GM18505 (cell line): Measurements from ENCODE around the gene TARDBP.
"Not testable (repeated sequence)": the region's sequence is repeated elsewhere in the genome, so short reads cannot be mapped to it uniquely, and the experiment has no call there.

Source experiments
- ATAC-seq: cut with Tn5 transposase; IDR thresholded peaks from one replicate; pipeline ENCODE4 v1.9.1; 2021; ENCODE audit not compliant: unreplicated experiment
- POLR2A ChIP-seq: IDR thresholded peaks from 4 replicates; pipeline ENCODE4 v1.6.1; 2011; ENCODE audit warnings: borderline replicate concordance; ENCODE audit not compliant: insufficient read depth, insufficient read length; ENCODE audit errors: extremely low read depth

TARDBP gene

DNA sequence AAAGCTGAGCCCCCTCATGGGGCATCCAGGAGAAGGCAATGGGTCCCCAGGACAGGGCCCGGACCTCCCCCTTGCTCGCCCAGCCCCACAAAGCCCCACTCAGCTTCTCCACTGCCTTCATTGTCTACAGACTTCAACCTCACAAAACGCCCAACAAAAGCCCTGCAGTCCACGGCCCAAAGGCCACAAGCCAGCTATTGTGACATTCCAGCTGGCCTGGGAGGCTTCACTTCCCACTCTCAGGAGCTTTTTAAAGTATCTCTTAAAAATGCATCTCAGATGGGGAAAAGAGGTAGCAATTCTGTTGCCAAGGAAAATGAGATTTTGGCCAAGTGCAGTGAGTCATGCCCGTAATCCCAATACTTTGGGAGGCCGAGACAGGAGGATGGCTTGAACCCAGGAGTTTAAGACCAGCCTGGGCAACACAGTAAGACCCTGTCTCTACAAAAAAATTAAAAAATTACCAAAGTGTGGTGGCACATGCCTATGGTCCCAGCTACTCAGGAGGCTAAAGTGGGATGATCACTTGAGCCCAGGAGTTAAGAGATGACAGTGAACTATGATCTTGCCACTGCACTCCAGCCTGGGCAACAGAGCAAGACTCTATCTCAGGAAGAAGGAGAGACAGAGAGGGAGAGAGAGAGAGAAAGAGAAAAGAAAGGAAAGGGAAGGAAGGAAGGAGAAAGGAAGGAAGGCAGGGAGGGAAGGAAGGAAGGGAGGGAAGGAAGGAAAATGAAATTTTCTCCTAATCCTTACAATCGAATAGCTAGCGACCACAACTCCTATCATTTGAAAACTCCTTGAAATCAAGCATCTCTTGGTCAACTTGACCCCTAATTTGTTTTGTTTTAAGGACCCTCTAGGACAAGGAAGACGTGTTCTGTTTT lies 31.4 kb upstream of the TARDBP start:
- no peak for TF ChIP-seq POLR2A
- ATAC-seq = no peak

DNA sequence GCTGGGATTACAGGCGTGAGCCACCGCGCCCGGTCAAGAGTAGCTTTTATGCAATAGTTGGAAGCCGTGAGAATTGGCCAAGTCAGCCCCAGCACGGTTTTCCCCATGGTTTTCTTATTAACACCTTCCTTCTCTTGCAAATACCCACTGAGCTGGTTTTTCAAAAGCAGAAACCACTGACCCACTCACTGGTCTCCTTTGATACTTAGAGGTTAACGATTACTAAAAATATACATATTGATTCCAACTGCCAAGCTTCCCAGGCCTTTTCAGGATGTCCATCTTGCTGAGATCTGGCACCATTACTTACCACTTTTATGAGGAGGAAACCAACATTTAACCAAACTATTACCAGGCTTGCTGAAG lies 25.9 kb upstream of the TARDBP start:
- peak; percentile 14 for ATAC-seq
- TF ChIP-seq POLR2A = no peak

DNA sequence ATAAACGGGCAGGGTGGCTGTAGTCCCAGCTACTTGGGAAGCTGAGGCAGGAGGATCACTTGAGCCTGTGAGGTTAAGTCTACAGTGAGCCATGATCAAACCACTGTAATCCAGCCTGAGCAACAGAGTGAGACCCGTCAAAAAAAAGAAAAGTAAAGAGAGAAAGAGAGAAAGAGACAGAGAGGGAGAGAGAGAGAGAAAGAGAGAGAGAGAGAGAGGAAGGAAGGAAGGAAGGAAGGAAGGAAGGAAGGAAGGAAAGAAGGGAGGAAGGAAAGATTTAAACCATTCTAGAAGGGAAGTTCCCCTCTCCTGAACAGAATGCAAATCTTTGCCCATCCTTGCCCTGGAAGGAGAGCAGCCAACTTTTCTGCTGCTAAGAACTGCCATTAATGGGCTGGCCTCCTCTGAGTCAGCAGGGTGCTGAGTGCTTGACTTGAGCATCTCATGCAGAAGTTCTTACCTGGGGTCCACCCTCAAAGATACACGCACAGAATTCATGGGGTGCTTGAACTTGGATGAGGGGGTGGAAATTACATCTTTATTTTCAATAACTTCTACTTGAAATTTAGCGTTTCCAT lies 24.5 kb upstream of the TARDBP start:
- no peak for TF ChIP-seq POLR2A

DNA sequence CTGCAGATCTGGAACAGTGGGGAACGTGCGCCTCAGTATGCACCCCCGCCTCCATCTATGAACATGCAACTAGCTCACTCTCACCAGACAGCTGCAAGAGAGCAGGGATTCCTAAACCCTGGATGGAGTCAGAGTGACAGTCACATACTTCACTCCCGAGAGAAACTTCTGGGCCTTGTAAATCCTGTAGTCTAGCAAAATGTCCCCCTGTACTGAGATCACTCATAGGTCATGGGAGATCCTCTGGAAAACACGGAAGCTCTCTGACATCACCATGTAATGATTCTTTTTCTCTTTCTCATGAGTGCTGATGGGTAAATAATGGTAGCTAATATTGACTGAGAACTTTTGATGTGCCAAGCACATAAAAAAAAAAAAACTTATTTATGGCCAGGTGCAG lies 23.4 kb upstream of the TARDBP start:
- TF ChIP-seq POLR2A = no peak

More for the DNA sequence above, 24.5 kb upstream of the TARDBP start:
- no peak for ATAC-seq

DNA sequence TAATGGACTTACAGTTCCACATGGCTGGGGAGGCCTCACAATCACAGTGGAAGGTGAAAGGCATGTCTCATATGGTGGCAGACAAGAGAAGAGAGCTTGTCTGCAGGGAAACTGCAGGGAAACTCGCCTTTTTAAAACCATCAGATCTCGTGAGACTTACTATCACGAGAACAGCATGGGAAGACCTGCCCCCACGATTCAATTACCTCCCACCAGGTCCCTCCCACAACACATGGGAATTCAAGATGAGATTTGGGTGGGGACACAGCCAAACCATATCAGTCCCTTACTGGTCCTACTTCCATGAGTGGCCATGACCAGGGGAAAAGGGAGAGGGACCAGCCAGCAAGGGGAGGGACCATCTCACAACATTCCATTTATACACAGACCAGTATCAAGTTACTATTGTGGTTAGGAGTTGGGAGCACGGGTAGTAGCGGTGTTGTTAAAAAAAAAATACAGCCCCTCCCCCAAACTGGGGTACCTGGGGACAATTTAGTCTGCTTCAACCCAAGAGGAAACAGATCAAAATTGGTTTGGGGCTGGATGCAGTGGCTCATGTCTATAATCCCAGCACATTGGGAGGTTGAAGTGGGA lies 22.4 kb upstream of the TARDBP start:
- ATAC-seq = not testable (repeated sequence)

More for the DNA sequence above, 23.4 kb upstream of the TARDBP start:
- ATAC-seq = no peak

DNA sequence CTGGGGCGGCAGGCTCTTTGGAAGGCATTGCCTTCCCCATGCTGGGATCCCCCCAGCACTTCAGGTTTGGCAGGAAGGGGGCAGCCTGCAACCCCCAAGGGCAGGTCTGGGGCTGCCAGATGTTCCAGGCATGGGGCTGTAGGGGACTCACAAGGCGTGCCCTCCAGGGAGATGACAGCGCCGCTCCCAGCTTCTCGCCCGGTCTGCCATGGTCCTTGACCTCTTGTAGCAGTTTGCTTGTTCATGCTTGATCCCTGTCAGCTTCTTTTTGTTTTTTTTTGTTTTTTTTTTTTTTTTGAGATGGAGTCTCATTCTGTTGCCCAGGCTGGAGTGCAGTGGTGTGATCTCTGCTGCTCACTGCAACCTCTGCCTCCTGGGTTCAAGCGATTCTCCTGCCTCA lies 21.6 kb upstream of the TARDBP start:
- TF ChIP-seq POLR2A = no peak
- ATAC-seq = no peak

DNA sequence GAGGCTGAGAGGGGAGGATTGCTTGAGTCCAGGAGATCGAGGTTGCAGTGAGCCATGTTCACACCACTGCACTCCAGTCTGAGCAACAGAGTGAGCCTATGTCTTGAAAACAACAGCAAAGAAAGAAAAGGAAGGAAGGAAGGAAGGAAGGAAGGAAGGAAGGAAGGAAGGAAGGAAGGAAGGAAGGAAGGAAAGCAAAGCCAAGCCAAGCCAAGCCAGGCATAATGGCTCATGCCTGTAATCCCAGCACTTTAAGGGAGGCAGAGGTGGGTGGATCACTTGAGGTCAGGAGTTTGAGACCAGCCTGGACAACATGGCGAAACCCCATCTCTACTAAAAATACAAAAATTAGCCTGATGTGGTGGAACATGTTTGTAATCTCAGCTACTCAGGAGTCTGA lies 20.4 kb upstream of the TARDBP start:
- ATAC-seq = not testable (repeated sequence)

DNA sequence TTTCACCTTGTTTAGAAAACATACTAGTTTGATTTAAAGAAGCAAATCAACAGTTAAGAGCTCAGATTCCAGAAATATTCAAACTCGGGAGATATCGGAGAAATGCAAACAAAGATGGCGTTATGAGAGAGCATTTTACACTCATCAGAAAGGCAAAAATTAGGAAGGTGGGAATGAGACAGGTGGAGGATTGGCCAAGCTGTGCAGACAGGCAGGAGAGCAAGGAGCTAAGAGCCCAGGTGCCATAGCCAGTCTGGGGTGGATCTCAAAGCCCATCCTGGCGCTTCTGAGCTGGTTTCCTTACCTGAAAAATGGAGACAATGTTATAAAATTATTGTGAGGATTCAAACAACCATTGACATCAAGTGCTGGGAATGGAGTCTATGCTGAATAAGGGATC lies 19.6 kb upstream of the TARDBP start:
- no peak for TF ChIP-seq POLR2A
- ATAC-seq = no peak

DNA sequence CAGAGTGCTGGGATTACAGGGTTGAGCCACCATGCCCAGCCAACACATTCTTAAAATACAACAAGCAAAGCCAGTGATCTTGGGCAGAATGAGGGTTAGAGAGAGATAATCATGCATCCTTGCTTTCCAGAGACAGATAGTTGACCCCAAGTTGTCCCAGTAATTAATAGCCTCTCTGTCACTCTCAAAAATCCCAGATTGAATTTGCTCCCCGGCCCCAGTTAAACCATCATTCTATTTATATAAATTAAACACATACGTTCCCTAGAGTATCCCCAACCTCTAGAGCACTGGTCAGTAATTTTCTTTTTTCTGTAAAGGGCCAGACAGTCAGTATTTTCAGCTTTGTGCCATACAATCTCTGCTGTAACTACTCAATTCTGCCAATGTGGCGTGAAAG lies 16.4 kb upstream of the TARDBP start:
- ATAC-seq = no peak
- no peak for TF ChIP-seq POLR2A

DNA sequence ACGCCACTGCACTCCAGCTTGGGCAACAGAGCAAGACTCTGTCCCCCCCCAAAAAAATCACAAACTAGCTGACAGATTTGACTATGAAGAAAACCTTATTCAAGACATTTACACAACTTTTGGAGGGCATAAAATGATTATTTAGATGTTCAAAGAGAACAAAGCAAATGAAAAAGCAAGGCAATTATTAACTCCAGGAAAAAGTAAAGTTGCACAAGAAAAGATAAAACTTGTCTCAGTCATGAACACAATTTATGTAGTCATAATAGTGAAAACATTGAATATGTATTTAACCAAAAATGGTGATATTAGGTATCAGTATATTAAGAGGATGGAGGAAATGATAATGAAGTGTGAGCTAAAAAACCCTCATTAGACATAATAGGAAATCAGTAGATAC lies 11.9 kb upstream of the TARDBP start:
- ATAC-seq = no peak
- TF ChIP-seq POLR2A = no peak

DNA sequence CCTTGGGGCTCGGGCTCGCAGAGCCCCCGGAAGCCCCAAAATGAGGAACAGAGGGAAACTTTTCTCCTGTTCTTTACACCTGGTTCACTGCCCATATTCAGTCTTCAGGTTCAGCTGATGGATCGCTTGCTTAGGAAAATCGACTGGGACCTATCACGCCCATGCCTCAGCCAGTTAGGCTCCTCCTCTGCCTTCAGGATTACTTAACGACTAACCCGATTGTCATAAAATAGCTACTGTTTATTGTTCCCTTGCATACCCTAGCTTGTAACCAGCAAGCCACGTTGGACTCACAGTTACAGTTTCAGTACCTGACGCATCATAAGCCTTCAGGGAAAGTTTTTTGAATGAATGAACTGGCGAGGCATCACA lies 692 bp downstream of the TARDBP start:
- no peak for TF ChIP-seq POLR2A
- no peak for ATAC-seq

DNA sequence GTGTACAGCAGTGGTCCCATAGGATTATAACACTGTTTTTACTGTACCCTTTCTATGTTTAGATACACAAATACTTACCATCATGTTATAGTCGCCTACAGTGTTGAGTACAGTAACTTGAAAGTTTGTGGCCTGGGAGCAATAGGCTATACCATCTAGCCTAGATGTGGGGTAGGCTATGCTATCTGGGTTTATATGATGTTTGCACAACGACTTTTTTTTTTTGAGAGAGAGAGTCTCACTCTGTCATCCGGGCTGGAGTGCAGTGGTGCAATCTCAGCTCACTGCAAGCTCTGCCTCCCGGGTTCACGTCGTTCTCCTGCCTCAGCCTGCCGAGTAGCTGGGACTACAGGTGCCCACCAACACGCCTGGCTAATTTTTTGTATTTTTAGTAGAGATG lies 6.9 kb downstream of the TARDBP start:
- not testable (repeated sequence) for ATAC-seq

DNA sequence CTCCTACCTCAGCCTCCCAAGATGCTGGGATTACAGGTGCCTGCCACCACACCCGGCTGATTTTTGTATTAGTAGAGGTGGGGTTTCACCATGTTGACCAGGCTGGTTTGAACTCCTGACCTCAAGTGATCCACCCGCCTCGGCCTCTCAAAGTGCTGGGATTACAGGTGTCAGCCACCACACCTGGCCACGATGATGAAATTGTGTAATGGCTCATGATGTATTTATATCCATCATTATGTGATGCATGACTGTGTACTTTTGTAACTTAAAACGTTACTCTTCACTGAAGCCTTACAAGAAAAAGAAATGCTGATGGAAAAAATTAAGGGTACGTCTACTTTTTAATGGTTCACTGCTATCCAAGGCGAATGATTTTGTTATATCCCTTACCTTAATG lies 7.5 kb downstream of the TARDBP start:
- no peak for TF ChIP-seq POLR2A
- ATAC-seq = no peak

DNA sequence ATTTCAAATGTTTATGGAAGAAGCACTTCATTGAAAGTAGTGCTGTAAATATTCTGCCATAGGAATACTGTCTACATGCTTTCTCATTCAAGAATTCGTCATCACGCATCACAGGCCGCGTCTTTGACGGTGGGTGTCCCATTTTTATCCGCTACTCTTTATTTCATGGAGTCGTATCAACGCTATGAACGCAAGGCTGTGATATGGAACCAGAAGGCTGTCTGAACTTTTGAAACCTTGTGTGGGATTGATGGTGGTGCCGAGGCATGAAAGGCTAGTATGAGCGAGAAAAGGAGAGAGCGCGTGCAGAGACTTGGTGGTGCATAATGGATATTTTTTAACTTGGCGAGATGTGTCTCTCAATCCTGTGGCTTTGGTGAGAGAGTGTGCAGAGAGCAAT lies 10.7 kb downstream of the TARDBP start:
- no peak for ATAC-seq

More for the DNA sequence above, 10.7 kb downstream of the TARDBP start:
- no peak for TF ChIP-seq POLR2A
